ENCODE measurements around the gene LAMTOR2. TPM values are rescaled to one million over a fixed set of nuclear protein-coding genes. Genes with fewer than 3 reads are reported as not detected.

LAMTOR2 gene
- total RNA-seq, 1 experiment from 2014 or later, result 130 TPM

DNA sequence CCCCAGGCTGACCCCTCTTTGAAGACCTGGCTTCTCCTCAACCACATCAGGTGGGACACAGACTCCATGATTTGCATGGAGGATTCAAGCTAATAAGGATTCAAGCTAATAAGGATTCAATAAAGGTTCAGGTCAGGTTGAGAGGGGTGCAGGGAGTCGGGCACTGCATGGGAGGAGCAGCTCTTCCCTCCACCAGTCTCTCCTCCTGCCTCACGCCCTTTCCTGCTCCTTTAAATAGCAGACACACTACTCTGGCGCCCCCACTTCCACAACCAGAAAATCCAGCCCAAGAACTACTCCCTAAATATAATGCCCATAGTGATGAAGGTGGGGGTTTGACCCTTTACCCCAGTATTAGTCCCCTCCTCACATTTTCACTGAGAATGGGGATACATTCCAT, 20.6 kb downstream of the LAMTOR2 start:
- DNase-seq (ENCODE audit: low spot score), result peak; percentile 43

DNA sequence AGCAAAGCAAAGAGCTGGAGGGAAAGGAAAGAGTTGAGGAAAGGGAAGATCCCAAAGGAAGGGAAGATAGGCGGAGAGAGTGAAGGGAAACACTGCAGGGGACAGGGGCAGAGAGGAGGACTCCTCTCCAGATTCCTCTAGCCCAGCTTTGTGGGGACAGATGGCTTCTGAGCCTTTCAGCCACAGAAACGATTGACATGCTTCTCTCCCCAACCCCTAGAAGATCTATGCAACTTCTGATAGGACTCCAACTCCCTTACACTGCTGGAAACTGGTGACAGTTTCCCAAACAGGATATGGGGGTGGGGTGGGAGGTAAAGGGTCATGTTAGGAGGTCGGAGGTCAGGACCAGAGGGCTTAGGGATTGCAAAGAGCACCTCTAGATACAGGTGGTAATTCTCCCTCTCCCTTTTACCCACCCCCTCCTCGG, 21.2 kb downstream of the LAMTOR2 start:
- no peak for DNase-seq (ENCODE audit: low spot score)

DNA sequence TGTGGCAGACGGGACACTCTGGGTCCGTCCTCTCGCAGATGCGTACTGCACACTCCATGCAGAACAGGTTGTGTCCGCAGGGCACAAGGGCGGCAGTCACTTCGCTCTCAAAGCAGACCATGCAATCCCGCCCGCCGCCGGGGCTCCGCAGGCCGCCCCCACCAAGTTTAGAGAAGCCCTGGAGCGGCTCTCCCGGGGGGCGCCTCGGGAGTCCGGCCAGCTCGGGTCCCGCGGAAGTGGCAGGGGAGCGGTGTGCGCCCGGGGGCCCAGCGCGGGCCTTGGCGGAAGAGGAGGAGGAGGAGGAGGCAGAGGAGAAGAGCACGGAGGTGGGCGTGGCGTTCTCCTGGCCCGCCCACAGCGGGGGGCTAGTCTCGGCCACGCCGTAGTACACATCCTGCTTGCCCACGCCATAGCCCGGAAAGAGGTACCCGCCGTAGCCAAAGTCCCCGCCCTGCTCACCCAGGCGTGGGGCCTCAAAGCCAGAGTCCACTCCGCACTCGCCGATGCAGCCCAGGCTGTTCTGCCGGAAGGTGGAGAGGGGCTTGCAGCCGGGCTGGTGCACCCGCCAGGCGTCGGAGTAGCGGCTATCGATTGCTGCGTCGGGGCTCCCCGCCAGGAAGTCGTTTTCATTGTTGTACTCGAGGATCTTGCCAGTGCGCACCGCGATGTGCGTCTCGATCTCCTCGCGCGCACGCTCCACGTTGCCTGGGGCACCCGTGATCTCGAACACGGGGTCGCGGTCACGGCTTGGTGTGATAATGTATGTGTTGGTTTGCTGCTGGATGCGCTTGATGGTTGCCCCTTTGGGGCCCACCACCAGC, 22.2 kb downstream of the LAMTOR2 start:
- no peak for DNase-seq (ENCODE audit: low spot score)

DNA sequence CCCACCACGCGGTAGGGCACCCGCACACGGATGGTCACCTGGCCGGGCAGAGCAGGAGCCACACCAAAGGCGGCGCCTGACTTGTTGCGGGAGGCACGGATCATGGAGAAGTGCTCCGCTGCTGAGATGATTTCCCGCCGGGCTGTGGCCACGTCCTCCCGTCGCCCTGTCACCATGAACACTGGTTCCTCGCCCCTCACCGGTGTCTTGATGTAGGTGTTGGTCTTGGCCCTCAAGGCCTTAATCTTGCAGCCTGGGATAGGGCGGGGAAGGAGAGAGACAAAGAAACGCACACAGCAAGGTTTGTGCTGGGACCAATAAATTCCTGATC, 22.8 kb downstream of the LAMTOR2 start:
- DNase-seq (ENCODE audit: low spot score), result no peak

DNA sequence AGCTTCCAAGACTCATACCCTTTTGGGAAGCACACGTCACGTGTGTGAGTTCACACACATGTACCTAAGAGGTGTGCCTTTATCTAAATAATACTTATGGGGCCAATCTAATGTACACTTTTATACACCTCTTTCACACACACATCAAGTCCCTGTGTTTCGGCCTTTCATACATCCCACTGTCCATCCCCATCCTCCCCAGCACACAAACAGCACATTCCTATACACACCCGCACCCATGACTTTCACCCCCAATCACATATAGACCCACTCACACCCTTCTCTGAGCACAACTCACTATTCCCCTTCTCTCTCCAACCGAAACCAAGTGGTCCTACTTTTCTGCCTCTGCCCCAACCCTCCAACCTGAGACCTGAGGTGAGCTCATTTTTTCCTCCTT, 24.1 kb downstream of the LAMTOR2 start:
- no peak for DNase-seq (ENCODE audit: low spot score)

DNA sequence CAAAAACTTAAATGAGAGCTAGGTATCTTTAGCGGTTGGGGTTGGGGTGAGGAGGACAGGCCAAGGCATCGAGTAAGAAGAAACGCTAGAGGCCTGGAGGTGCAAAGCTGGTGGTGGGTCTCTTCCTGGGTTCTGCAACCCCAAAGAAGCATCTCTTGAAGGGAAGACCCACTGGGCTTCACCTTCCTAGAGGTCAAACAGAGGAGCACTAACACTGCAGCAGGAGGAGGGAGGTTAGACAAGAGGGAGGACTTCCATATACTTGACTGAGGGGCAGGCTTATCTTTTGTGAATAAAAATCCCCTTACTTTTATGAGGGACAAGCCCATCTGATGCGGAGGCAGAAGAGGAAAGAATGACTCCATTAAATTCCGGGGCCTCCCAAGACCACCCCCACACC, 25.2 kb downstream of the LAMTOR2 start:
- DNase-seq (ENCODE audit: low spot score), result no peak

DNA sequence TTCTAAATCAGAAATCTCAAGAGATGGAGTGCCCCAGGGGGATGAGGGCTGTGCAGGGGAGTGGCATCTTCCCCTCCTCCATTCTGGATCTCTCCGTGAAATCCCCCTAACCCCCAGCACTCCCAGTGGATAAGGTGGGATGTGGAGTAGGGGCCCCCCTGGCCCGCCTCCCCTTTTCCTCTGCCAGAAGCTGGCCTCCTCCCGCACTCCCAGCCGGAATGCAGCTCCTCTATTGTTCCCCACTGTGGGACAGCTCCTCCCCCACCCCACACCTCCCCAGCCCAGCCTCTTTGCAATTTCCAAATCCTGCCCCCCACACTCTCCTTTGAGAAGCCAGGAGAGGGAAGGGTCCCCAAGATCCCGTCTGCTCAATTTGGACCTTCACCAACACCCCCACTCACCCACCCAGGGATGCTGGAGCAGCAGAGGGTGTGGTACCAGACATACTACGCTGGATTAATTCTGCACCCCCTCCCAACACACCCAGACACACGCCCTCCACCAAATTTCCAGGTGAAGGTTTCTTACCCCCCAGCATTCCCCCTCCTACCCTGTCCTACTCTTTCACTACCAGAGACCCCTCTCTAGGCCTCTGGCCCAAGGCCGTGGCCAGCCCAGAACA, 25.8 kb downstream of the LAMTOR2 start:
- DNase-seq (ENCODE audit: low spot score), result no peak

DNA sequence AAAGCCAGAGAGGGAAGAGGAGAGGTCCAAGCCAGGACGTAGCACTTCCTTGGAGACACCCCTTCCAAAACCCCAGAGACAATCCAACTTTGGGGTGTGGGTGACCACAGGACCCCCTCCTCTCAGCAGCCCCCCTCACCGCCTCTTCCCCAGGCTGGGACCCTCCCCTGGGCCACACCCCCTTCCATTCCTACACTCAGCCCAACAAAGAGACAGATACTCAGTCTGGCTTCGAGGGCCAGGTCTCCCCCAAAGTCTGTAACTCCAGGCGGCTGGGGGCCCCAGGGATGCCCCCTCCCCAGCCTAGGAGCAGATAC, 26.2 kb downstream of the LAMTOR2 start:
- DNase-seq (ENCODE audit: low spot score), result no peak

DNA sequence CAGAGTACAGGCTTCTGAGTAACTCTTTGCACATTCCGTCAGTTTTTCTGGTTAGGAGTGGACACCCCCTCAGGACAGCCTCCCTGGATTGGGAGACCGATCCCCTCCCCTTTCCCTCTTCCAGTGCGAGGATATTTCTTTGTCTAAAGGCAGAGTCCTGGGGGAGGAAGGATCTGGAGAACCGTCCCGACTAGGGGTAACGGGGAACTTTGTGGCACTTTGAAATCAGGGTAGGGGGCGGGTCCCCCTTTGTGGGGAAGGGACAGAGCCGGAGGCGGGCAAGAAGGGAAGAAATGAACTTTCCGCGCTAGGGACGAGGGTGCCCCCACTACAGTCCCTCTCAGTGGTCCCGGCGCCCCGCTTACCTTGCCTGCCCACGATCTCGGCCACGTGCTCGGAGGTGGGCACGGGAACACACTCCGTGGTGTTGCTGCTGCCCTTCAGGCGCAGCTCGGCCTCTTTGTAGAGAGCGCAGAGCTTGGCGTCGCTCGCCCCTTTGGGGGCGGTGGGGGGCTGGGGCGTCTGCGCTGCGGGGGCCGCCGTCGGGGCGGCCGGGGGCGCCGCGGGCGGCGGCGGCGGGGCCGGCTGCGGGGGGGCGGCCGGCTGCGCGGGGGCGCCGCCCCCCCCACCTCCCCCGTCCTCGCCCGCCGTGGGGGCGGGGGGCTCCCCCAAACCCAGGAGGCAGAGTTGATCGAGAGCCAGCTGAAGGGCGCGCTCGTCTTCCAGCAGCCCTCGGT, 26.8 kb downstream of the LAMTOR2 start:
- DNase-seq (ENCODE audit: low spot score), result no peak

DNA sequence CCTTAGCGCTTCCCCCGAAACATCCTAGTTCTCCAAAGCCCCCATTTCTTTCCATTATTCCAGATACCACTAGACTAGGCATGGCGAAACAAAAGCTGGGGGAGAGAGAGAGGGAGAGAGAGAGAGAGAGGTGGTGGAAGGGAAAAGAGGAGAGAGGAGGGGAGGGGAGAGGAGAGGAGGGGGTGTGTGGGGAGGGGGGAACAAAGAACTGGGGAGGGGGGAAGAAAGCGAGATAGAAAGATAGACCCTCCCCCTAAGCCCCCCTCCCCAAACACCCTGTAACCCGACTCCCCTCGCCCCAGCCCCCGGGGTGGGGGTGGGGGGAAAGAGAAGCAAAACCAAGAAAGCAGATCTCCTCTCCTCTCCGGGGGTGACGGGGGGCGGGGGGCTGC, 27.3 kb downstream of the LAMTOR2 start:
- DNase-seq (ENCODE audit: low spot score), result no peak

DNA sequence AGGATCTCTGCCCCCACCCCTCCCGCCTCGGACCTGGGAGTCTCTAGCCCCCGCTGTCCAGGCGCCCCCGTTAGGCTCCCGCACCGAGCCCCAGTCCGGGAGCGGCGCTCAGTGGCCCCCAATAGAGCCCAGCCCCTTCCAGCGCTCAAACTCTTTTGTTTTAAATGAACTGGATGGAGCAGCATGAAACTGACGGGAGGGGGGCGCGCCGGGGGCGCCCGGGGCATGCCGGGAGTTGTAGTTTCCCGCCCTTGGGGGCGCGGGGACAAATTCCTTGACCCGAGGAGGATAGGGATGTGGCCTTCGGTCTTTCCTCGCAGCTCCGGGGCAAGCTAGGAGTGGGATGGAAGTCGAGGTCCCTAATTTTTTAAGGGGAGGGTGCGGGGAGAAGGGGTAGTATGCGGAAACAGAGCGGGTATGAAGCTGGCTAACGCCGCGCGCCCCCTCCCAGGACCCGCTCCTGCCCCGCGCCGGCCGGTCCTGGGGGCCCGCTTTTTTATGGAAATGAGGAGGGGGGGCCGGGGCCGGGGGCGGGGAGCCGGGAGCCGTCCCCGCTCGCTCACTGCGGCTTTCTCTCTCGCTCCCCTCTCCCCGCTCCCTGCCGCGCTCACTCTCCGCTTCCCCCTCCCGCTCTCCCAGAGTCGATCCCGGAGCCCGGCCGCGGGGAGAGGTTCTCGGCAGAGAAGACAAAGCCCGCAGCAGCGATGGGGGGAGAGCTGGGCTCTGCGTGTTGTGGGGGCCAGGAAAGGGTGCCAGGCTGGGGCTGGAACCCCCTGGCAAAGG, 27.9 kb downstream of the LAMTOR2 start, which contains the start of gene MEX3A:
TSS of gene MEX3A (minus strand) at position 157 of the 783 bp plus-strand sequence. CDS start 467 bp downstream, outside the sequence.
- DNase-seq (ENCODE audit: low spot score), result peak; percentile 68

DNA sequence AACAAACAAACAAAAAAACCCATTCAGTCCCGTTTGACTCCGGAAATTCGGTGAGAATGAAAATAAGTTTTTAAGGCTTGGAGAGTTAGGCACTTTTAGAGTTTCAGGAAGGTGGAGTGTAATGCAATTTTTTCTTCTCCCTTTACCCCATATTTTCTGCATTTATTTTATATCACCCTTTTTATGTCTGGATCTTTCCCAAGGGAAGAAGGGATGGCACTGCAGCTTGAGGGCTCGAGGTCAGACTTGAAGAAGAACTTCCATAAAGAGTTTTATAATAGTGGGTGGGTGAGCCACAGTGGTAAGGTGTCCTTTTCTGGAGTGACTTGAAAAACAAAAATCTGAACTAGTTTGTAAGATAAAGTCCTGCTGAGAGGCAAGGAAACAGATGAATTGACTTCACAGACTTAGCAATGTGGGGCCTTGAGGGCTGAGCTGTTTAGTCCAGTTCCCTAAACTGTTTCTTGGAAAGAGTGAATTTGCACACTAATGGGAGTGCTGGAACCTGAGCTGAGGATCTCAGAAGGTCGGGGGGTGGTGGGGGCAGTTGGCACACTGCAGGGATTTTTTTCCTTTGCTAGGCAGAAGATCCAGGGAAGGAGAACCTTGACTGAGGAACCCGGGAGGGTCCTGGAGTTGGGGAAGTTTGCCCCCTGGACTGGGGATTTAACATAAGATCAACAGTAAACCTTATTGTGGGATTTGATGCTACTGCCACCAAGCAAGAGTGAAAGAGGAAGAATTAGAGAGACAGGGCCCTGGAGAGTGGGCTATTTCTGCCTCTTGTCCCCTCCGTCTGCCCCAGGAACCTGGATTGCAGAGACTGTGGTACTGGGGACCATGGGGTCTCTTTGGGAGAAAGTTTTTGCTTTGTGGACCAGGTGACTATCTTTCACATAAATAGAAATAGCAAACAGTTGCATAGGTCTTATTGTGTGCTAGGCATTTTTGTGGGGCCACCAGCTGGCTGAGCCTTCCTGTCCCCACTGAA, 29.5 kb downstream of the LAMTOR2 start:
- no peak for DNase-seq (ENCODE audit: low spot score)

DNA sequence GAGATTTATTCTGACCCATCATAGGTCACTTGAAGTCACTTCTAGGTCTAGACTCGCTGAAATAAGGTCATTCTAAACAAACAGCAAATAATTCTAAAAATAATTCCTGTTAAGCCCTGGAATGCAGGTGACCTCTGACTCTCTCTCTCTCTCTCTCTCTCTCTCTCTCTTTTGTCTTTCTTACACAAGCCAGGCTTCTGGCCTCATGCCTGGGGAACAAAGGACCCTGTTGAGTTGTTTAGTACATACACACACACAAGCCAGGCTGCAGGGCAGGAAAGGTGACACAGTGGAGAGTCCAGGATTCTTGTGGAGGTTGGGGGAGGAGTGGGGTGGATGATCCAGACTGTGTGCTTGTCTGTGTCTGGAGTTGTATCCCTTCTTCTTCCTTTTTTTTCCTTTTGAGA, 31.7 kb downstream of the LAMTOR2 start:
- DNase-seq (ENCODE audit: low spot score), result no peak

DNA sequence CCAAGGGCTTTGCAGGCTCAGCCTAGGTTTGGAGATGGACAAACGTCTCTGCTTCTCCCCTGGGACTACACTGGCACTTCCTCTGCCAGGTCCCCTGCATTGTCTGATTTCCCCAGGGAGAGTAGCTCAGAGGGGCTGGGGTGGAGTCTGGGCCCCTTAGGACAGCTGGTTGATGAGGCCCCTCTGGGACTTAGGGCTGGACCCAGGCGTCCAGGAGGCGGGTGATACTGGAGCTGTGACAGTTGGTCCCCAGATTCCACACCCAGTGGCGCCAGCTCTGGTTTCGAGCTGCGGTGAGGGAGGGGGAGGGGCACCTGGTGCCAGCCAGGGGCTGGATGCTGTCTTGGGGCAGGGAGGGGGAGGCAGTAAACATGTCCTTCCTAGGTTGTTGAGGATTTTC, 35.1 kb downstream of the LAMTOR2 start:
- DNase-seq (ENCODE audit: low spot score), result no peak

DNA sequence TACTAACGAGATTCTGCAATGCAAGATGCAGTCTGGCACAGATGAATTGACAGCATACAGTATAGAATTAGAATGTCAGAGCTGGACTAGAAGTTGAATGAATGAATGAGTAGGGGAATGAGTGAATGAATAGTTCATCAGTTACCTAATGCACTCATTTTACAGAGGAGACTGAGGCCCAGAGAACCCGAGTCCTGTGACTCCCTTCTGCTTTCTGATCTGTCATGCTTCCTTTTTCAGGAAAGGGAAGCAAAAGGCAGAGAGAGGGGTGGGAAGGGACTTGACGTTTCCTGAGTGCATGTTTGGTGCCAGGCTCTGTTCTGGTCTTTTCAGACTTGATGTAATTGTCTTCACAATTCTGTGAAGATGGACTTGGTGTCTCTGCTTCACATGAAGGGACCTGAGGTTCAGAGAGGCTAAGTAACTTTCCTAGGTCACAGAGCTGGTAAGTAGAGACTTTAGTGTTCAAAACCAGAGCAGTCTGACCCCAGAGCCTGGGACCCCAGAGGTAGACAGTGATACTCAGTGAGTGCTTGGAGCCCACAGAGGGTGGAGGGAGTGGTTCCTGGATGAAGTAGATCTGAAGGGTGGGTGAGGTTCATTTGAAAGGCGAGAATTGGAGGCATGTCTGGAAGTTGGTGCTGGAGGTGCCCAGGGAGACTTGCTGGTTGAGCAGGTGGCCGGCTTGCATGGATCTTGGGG, 35.7 kb downstream of the LAMTOR2 start:
- DNase-seq (ENCODE audit: low spot score), result no peak

DNA sequence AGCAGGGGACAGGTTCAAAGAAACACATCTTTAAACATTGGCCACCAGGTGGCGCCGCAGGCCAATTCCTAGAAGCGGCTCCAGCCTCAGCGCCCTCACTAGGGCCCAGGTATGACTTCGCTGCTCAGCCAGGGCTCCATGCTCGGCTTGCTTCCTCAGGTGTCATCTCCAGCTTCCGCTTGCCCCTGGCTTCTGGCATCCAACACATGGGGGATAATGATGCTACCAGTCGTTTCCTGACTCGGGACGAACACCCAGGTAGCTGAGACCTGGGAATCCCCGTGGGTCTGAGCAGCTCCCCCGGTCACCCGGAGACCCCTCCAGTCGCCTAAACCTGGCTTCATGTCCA, 36.2 kb downstream of the LAMTOR2 start:
- DNase-seq (ENCODE audit: low spot score), result peak; percentile 99

DNA sequence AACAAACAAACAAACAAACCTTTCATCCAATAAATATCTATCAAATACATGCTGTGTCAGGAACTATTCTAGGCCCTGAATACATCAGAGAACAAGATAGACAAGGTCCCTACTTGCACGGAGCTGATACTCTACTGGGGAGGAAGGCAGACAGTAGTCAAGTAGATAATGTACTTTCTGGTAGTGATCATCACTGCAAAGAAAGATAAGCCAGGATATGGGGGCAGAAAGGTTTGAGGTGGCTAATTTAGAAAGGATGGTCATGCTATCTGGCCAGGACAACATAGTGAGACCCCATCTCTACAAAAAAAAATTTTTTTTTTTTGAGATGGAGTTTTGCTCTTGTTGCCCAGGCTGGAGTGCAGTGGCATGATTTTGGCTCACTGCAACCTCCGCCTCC, 37.0 kb downstream of the LAMTOR2 start:
- DNase-seq (ENCODE audit: low spot score), result no peak

DNA sequence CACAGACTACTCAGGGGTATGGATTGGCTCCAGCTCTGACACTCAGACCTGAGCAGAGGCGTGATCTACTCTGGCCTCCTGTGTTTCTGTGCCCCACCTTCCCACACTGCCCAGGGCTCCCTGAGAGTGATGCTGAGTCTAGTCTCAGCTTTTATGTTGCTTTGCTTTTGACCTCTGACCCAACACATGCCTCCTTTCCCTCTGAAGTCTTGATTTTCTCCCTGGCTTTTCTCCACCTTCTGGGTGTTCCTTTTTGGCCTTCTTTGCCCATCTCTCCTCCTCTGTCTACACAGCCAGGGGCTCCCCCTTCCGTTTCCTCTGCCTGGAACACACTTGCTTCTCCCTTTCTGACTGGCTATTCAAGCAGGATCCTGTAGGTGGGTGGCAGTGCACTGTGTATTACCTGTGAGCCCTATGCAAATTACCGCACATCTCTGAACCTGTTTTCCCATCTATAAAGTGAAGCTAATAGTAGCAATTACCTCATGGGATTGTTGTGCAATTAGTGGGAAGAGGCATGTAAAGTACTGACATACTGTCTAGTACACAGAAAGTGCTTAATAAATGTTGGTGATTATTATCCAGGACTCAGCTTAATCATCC, 41.4 kb downstream of the LAMTOR2 start:
- DNase-seq (ENCODE audit: low spot score), result peak; percentile 84

DNA sequence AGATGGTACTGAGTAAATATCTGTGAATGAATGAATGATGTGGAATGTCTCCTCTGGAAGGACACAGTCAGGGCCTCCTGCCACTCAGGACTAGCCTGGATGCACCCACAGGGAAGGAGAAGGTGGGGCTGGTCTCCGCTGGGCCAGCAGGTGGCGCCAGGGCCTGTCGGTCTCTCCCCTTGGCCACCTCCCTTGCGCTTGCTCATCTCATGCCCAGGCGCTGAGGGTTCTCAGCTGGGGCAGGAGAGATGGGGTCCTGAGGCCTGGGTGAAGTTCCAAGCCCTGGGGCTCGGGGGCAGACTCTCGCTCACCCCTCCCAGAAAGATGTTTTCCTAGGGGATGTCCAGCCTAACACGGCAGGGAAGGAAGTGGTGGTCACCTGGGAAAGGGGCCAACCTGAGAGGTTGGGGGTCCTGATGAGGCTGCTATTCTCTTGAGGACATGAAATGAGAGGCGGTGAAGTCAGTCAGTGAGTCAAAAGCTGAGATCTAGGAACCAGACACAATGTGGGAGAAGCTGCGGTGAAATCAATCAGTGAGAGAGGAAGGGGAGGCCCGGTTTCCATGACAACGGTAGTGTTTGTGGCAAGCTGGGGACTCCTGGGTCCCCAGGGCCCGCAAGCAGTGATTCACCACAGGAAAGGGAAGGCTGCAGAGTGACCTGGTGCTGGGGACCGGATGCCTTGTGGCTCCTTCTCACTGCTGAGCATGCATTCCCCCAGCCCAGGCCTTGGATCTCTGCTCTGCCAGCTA, 42.2 kb downstream of the LAMTOR2 start:
- peak; percentile 93 for DNase-seq (ENCODE audit: low spot score)

All from HT-29 (cell line).